Measurements from ENCODE around the gene MRPL43. TPM values are rescaled to one million over a fixed set of nuclear protein-coding genes. Genes with fewer than 3 reads are reported as not detected.
"Not testable (repeated sequence)": the region's sequence is repeated elsewhere in the genome, so short reads cannot be mapped to it uniquely, and the experiment has no call there.

Gene MRPL43
- total RNA-seq, 1 donor from 2014 or later = 59.5 TPM

- no peak for DNase-seq
- intact Hi-C loops (cut with micrococcal nuclease) = no loop called here
- Mint-ChIP-seq H3K4me3 (no peak overlapping the region), H3K27ac (no peak overlapping the region), H3K9me3 (no peaks in the 10 kb centered on the region), H3K36me3 (ENCODE audit: low read depth) (peaks cover 2% of the 10 kb centered on the region), H3K4me1 (no peaks in the 10 kb centered on the region), H3K27me3 (no peaks in the 10 kb centered on the region)
These were observed 8.4 kb downstream of the MRPL43 start for GRCh38 chr10:100978901-100979195.

DNA sequence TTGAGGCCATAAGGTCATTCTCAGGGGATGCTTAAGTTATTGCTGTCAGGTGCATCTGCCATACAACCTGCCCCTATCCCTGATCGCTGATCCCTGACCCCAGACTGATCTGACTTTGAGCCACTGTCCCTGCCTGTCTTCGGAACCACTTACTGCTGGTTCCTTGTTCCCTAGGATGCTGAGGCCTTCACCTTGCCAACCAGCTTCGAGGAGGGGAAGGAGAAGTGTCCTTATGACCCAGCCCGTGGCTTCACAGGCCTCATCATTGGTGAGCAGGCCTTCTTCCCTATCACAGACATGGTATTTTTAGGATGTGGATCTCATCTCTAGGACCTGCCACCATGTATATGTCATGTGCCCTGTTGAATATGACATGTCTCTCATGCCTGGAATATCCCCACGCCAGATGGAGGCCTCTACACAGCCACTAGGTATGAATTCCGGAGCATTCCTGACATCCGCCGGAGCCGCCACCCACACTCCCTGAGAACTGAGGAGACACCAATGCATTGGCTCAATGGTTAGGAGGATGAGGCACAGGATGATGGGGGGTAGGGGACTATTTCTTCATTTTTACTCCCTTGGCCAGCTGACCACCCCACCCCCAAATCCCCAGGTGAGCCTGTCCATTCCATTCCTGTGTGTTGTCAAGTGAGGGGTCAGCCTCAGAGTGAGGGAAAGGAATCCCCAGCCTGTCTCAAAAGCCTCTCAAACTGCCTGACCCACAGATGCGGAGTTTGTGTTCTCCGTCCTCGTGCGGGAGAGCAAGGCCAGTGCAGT, 9.0 kb downstream of the MRPL43 start:
- peaks cover 2% of the 10 kb centered on the region for H3K27me3 Mint-ChIP-seq
- peaks cover 2% of the 10 kb centered on the region for H3K36me3 Mint-ChIP-seq (ENCODE audit: low read depth)
- no peaks in the 10 kb centered on the region for H3K9me3 Mint-ChIP-seq
- no peak for DNase-seq
- no peak overlapping the region for H3K27ac Mint-ChIP-seq
- intact Hi-C loops (cut with micrococcal nuclease) = no loop called here
- H3K4me1 Mint-ChIP-seq = no peaks in the 10 kb centered on the region
- no peak overlapping the region for H3K4me3 Mint-ChIP-seq

- Mint-ChIP-seq H3K27me3 (peaks cover 2% of the 10 kb centered on the region), H3K27ac (no peak overlapping the region), H3K4me1 (no peaks in the 10 kb centered on the region), H3K36me3 (ENCODE audit: low read depth) (no peaks in the 10 kb centered on the region), H3K4me3 (no peak overlapping the region), H3K9me3 (no peaks in the 10 kb centered on the region)
- intact Hi-C loops (cut with micrococcal nuclease) = no loop called here
- no peak for DNase-seq
These were observed 9.9 kb downstream of the MRPL43 start for GRCh38 chr10:100977436-100977835.

DNA sequence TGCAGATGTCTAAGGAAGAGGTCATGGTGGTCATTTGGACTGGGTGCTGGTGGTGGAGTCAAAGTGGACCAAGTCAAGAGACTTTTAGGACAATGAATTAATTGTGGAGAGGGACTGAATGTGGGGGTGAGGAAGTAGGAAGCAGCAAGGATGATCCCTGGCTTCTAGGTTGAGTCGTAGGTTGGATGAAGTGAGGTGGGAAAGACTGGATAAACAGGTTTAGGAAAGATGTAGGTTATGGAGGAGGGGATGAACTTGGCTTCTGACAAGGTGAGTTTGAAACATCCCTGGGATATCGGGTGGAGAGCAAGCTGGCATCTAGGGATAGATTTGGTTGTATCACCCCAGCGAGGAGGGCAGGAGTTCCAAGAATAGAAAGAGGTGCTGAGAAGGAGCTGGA, 10.4 kb downstream of the MRPL43 start:
- intact Hi-C loops (cut with micrococcal nuclease) = no loop called here
- Mint-ChIP-seq H3K36me3 (ENCODE audit: low read depth) (no peaks in the 10 kb centered on the region), H3K4me1 (no peaks in the 10 kb centered on the region), H3K27ac (no peak overlapping the region), H3K4me3 (no peak overlapping the region), H3K9me3 (no peaks in the 10 kb centered on the region), H3K27me3 (peaks cover 2% of the 10 kb centered on the region)
- no peak for DNase-seq

GRCh38 chr10:100975397-100975796, 11.9 kb downstream of the MRPL43 start:
- H3K36me3 Mint-ChIP-seq (ENCODE audit: low read depth); DNase-seq; H3K4me3 Mint-ChIP-seq; H3K9me3 Mint-ChIP-seq; H3K27me3 Mint-ChIP-seq; H3K27ac Mint-ChIP-seq; H3K4me1 Mint-ChIP-seq; intact Hi-C loops (cut with micrococcal nuclease): not testable (repeated sequence)

- intact Hi-C loops (cut with micrococcal nuclease) = no loop called here
- no peaks in the 10 kb centered on the region for H3K9me3 Mint-ChIP-seq
- DNase-seq = no peak
- no peaks in the 10 kb centered on the region for H3K36me3 Mint-ChIP-seq (ENCODE audit: low read depth)
- H3K27ac Mint-ChIP-seq = no peak overlapping the region
- peaks cover 6% of the 10 kb centered on the region for H3K4me1 Mint-ChIP-seq
- no peak overlapping the region for H3K4me3 Mint-ChIP-seq
- H3K27me3 Mint-ChIP-seq = peaks cover 6% of the 10 kb centered on the region
These were observed 14.3 kb downstream of the MRPL43 start for GRCh38 chr10:100972904-100973535.

- H3K27ac Mint-ChIP-seq = no peak overlapping the region
- H3K4me1 Mint-ChIP-seq = peaks cover 6% of the 10 kb centered on the region
- H3K36me3 Mint-ChIP-seq (ENCODE audit: low read depth) = peaks cover 2% of the 10 kb centered on the region
- intact Hi-C loops (cut with micrococcal nuclease) = no loop called here
- no peak for DNase-seq
- no peak overlapping the region for H3K4me3 Mint-ChIP-seq
- H3K27me3 Mint-ChIP-seq = peaks cover 6% of the 10 kb centered on the region
- H3K9me3 Mint-ChIP-seq = no peaks in the 10 kb centered on the region
These were observed 15.0 kb downstream of the MRPL43 start for GRCh38 chr10:100972115-100972903.

- intact Hi-C loops (cut with micrococcal nuclease) = no loop called here
- H3K27me3 Mint-ChIP-seq = peaks cover 6% of the 10 kb centered on the region
- H3K27ac Mint-ChIP-seq = no peak overlapping the region
- DNase-seq = no peak
- peaks cover 2% of the 10 kb centered on the region for H3K36me3 Mint-ChIP-seq (ENCODE audit: low read depth)
- H3K4me3 Mint-ChIP-seq = peak overlapping the region; percentile 71
- peaks cover 6% of the 10 kb centered on the region for H3K4me1 Mint-ChIP-seq
- H3K9me3 Mint-ChIP-seq = no peaks in the 10 kb centered on the region
These were observed 16.1 kb downstream of the MRPL43 start for GRCh38 chr10:100970914-100971811.

DNA sequence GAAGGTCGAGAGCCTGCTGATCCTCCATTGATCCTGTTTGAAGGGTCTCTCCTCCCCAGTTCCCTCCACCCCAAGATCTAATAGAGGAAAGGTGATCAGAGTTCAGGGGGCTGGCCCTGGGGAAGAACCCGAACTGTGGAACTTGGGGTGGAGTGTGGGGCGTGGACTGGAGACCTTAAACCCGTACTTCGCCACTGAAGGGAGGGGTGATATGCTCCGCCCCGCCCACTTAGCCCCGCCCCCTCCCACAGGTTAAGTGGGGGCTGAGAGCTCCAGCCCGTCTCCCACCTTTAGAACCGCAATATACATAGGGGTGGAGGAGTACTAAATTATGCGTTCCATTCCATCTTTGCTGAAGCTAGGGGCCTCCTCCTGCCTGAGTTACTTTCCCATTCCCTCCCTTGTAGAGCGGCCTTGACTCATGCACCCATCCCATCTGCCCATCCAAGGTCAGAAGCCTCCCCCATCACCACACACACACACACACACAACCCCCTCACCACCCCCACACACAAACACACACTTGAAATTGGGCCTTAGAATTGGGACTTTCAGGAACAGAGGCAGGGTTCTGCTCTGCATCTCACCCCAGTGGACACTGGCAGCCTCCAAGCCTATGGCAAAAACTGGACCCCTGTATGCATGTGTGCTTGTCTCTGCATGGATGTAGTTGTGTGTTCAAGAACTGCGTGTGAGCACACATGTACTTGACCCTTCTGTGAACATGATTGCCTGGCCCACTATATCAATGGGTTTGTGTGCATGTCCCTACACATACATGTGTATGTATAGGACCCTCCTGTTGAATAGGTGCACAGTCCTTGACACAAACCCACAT, 17.0 kb downstream of the MRPL43 start:
- Mint-ChIP-seq H3K4me1 (peaks cover 6% of the 10 kb centered on the region), H3K4me3 (peak overlapping the region; percentile 71), H3K27me3 (peaks cover 6% of the 10 kb centered on the region), H3K27ac (no peak overlapping the region), H3K9me3 (no peaks in the 10 kb centered on the region), H3K36me3 (ENCODE audit: low read depth) (peaks cover 6% of the 10 kb centered on the region)
- intact Hi-C loops (cut with micrococcal nuclease) = no loop called here
- DNase-seq = peak; percentile 68

DNA sequence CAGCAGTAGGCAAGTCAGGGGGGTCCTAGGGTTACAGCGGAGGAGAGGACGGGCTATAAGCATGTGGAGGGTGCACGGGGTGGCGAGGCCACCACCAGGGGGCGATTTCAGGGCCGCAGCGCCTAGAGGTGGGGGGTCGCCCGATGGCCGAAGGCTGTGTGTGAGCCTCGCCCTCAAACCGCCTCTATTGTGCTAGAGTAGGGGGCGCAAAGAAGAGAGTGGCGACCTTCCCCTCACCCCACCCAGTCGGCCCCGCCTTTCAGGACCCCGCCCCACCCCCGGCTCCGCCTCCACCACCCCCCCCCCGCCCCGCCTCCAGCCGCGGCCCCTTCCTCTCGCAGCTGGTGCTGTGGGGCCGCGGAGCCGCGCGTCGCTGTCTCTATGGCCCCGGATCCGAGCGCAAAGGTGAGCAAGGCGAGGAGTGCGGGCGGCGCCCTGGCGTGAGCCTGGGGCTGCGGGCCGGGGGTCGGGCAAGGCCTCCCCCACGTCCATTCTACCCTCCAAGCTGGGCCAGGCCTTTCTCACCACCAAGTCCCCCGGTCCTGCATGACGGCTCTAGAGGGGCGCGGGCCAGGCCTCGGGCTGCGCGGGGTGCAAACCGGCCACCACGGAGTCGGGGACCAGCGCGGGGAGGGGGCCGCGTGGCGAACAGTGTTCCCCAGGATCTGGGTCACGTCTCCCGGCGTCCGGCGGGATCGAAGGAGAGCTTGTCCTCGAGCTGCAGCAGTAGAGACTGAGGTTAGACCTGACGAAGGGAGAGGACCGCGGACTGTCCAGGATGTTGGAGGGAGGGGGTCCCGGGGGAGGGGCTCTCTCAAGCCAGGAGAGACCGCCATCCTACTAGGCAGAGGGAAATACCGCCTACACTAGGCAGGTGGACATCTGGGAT, 17.9 kb downstream of the MRPL43 start, which contains the start of gene SEMA4G:
TSS of gene SEMA4G (plus strand) at position 318 of the 889 bp plus-strand sequence. CDS start 3,409 bp downstream, outside the sequence.
- peak; percentile 82 for DNase-seq
- Mint-ChIP-seq H3K9me3 (no peaks in the 10 kb centered on the region), H3K27me3 (peaks cover 6% of the 10 kb centered on the region), H3K36me3 (ENCODE audit: low read depth) (peaks cover 6% of the 10 kb centered on the region), H3K27ac (no peak within 1 kb of the TSS), H3K4me1 (peaks cover 6% of the 10 kb centered on the region), H3K4me3 (peak within 1 kb of the TSS; percentile 72)
- intact Hi-C loops (cut with micrococcal nuclease) = loop anchor here (1.0 kb wide), 2 partner anchors 27 to 45 kb away; no protein-coding TSS in a partner anchor

GRCh38 chr10:100968863-100969186, 18.5 kb downstream of the MRPL43 start:
- intact Hi-C loops (cut with micrococcal nuclease) = loop anchor here (1.0 kb wide), 2 partner anchors 27 to 45 kb away; no protein-coding TSS in a partner anchor
- peaks cover 6% of the 10 kb centered on the region for H3K36me3 Mint-ChIP-seq (ENCODE audit: low read depth)
- no peak overlapping the region for H3K27ac Mint-ChIP-seq
- no peak for DNase-seq
- peaks cover 6% of the 10 kb centered on the region for H3K27me3 Mint-ChIP-seq
- H3K4me1 Mint-ChIP-seq = peaks cover 6% of the 10 kb centered on the region
- no peaks in the 10 kb centered on the region for H3K9me3 Mint-ChIP-seq
- peak overlapping the region; percentile 72 for H3K4me3 Mint-ChIP-seq

Data from activated CD4-positive, alpha-beta T cell treated with anti-CD3 and anti-CD28 coated beads, Interleukin-2, amount 10 ng/mL, durations not matched to agents 24 days and 14 days (primary cell).